RWPE1 (cell line): ENCODE data around the gene C1S.

Experiments
- CTCF ChIA-PET: fragments of 350-600 bp; sonication (Branson Sonifier 250); formaldehyde crosslinking; extraction: SDS; loops from one replicate; lab custom pipeline; 2021; lab: Yijun Ruan, JAX
- POLR2A ChIA-PET: fragments of 400-600 bp; formaldehyde crosslinking; extraction: SDS; loops from one replicate; lab custom pipeline; 2020; ENCODE audit warnings: antibody characterized with exemption; ENCODE audit not compliant: low non-redundant PET; lab: Yijun Ruan, JAX
- DNase-seq: peaks from one replicate; pipeline ENCODE4 v3.0.0; 2012; ENCODE audit warnings: low spot score
- H3K27ac ChIP-seq: fragments of 450-650 bp; 2 replicates; pipeline ENCODE4 v1.5.1; 2017
- TF ChIP-seq, protein P1 (sequence below): fragments of 450-650 bp; conservative IDR thresholded peaks from 2 replicates; pipeline ENCODE4 v1.5.1; 2017; ENCODE audit warnings: low read depth, mild to moderate bottlenecking

The C1S gene

GRCh38 chr12:7017870-7018349, 42.6 kb upstream of the C1S start:
- CTCF ChIA-PET = interaction anchor here (0.7 to 1.2 kb wide), 4 partner anchors 10 to 176 kb away, joined by 3 to 6 read pairs (median 4); no protein-coding TSS in a partner anchor
- POLR2A ChIA-PET = interaction anchor here (1.0 kb wide), 1 partner anchor 72 kb away, joined by 6 read pairs; no protein-coding TSS in a partner anchor
- peak; percentile 32 for DNase-seq
- TF ChIP-seq, protein P1, sequence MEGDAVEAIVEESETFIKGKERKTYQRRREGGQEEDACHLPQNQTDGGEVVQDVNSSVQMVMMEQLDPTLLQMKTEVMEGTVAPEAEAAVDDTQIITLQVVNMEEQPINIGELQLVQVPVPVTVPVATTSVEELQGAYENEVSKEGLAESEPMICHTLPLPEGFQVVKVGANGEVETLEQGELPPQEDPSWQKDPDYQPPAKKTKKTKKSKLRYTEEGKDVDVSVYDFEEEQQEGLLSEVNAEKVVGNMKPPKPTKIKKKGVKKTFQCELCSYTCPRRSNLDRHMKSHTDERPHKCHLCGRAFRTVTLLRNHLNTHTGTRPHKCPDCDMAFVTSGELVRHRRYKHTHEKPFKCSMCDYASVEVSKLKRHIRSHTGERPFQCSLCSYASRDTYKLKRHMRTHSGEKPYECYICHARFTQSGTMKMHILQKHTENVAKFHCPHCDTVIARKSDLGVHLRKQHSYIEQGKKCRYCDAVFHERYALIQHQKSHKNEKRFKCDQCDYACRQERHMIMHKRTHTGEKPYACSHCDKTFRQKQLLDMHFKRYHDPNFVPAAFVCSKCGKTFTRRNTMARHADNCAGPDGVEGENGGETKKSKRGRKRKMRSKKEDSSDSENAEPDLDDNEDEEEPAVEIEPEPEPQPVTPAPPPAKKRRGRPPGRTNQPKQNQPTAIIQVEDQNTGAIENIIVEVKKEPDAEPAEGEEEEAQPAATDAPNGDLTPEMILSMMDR = no peak
- peak overlapping the region; percentile 89 for H3K27ac ChIP-seq

DNA sequence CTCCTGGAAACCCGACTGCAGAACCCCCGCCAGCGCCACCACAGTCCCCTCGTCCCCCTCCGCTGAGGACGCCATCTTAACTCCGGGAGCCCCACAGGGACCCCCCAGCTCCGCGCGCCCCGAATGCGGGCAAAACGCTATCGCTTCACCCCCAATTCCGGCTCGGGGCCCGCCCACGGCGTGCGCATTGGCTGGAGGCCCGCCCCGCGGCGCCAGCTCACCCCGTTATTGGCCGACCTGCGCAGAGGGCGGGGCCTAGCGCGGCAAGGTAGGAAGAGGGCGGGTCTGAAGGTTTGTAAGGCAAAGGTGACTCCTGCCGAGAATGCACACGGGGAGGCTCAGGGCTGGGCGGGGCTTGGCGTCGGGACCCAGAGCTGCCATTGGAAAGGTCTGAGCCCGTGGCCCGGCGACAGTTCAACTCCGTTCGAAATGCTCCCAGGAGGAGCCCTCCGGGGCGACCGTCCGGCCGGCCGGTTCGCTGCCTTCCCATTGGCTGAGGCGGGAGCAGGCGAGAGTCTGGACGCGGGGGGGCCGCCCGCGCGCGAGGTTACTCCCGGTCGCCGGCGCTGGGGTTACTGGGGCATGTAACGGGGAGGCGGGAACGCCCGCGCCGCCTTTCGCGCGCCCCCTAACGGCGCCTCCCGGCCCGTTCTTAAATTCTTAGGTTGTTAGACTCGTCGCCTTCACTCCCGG, 42.0 kb upstream of the C1S start, which contains the start of gene LPCAT3:
Gene LPCAT3, minus strand, starts transcription at position 127 of the 693 bp plus-strand sequence. Its CDS starts 52 bp downstream, at position 75.
- ChIA-PET CTCF (interaction anchor here (0.7 to 1.2 kb wide), 6 partner anchors 10 to 177 kb away, joined by 3 to 6 read pairs (median 4); no protein-coding TSS in a partner anchor), POLR2A (interaction anchor here (0.5 to 1.0 kb wide), 2 partner anchors 73 to 677 kb away, joined by 3 to 6 read pairs; partner anchors contain the start of gene TNFRSF1A)
- DNase-seq = peak; percentile 94
- H3K27ac ChIP-seq = peak within 1 kb of the TSS; percentile 89
- TF ChIP-seq, protein P1 = peak; percentile 75

DNA sequence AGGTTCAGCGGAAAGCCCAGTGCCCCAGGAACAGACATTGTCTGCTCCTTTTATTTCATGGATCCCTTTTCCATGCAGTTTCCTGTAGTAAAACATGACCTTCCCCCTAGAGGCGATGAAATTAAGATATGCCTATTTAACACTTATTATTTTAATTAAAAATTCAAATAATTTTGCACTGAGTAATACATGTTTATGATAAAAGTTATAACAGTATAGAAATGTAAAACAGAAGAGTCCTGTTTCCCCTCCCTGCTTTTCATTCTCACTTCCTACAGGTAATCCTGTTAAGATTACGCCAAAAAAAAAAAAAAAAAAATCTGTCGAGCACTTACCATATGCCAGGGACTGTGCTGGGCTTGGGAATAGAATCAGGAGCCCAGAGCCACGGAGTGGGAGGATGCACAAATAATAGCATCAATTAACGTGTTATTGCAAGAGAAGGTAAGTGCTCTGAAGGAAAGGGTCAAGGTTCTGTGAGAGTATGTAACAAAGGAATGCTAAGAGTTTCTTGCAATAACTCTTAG, 41.4 kb upstream of the C1S start:
- TF ChIP-seq, protein P1 = peak; percentile 31; the same call in 1 of the 2 replicates
- DNase-seq = no peak
- CTCF ChIA-PET = interaction anchor here (0.6 to 1.2 kb wide), 5 partner anchors 11 to 223 kb away, joined by 3 to 5 read pairs (median 3); no protein-coding TSS in a partner anchor
- POLR2A ChIA-PET = interaction anchor here (0.5 kb wide), 1 partner anchor 677 kb away, joined by 3 read pairs; the partner anchor contains the start of gene TNFRSF1A
- H3K27ac ChIP-seq = peak overlapping the region; percentile 89

DNA sequence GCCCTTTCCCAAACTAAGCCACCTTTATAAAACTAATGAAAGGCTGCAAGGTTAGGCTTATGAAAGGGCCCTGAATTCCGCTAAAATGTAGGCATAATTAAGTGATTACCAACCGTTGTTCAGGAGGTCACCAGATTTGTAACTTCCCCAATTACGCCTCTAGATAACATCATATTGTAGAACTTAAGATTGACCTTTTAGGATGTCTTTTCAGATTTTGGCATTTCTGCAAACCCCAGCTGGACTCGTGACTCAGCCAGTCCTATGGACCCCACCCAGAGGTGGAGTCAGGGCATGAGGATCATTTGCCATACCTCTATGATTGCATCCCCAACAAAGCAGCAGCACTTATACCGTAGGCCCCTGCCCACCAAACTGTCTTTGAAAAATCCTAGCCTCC, 38.6 kb upstream of the C1S start:
- TF ChIP-seq, protein P1 = no peak
- POLR2A ChIA-PET = no interaction called here
- DNase-seq = peak; percentile 25
- H3K27ac ChIP-seq = peak overlapping the region; percentile 60
- CTCF ChIA-PET = interaction anchor here (1.5 kb wide), 1 partner anchor 13 kb away, joined by 3 read pairs; no protein-coding TSS in a partner anchor

DNA sequence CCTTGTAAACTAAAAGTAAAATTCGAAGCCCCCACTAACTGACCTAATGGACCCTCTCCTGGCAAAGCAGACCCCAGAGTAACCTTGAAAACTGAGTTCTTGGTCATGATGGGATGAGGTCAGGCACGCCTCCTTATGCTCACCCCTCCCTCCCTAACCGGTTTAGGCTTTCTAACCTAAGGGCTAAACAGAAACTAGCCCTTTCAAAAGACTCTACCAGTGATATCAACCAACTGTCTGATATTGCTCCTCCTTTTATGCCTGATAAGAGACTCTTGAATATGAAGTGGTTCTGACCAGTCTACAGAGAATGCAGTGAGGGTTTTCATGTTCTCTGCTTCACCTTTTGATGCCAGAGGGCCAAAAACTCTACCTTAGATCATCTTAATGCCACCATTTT, 37.4 kb upstream of the C1S start:
- DNase-seq = no peak
- ChIA-PET CTCF (no interaction called here), POLR2A (no interaction called here)
- TF ChIP-seq, protein P1 = no peak
- H3K27ac ChIP-seq = no peak overlapping the region

GRCh38 chr12:7026854-7027253, 33.7 kb upstream of the C1S start:
- ChIA-PET CTCF (interaction anchor here (0.6 kb wide), 1 partner anchor 47 kb away, joined by 6 read pairs; no protein-coding TSS in a partner anchor), POLR2A (interaction anchor here (0.6 kb wide), 1 partner anchor 81 kb away, joined by 3 read pairs; no protein-coding TSS in a partner anchor)

More at GRCh38 chr12:7026854-7027253, 33.7 kb upstream of the C1S start:
- no peak overlapping the region for H3K27ac ChIP-seq
- TF ChIP-seq, protein P1 = no peak
- no peak for DNase-seq
